ENCODE results near the gene SPRYD3.

Gene SPRYD3

DNA sequence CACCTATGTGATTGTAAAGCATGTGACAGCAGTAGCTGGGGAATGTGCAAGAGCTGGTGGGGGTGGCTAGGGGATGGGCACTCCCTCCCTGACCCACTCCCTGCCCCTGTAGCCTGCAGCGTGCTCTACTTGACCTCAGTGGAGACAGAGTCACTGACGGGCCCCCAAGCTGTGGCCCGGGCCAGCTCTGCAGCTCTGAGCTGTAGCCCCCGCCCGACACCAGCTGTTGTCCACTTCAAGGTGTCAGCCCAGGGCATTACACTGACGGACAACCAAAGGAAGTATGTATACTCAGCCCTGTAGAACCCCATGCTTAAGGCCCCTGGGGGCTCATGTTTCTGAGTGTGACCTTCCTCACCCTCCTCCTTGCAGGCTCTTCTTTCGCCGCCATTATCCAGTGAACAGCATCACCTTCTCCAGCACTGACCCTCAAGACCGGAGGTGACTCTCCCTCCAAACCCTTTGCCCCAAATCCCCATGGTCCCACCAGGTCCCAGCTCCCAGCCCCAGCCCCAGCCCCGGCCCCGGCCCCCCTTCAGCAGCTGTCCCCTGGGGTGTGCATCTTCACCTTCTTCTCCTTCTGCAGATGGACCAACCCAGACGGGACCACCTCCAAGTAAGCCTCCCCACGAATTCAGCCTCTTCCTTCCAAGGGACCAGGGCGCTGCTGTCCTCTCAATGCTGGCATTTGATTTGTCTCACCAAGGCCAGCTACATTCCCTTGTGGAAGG lies 16.0 kb downstream of the SPRYD3 start:
- DNase-seq (ENCODE audit: low spot score), result no peak

DNA sequence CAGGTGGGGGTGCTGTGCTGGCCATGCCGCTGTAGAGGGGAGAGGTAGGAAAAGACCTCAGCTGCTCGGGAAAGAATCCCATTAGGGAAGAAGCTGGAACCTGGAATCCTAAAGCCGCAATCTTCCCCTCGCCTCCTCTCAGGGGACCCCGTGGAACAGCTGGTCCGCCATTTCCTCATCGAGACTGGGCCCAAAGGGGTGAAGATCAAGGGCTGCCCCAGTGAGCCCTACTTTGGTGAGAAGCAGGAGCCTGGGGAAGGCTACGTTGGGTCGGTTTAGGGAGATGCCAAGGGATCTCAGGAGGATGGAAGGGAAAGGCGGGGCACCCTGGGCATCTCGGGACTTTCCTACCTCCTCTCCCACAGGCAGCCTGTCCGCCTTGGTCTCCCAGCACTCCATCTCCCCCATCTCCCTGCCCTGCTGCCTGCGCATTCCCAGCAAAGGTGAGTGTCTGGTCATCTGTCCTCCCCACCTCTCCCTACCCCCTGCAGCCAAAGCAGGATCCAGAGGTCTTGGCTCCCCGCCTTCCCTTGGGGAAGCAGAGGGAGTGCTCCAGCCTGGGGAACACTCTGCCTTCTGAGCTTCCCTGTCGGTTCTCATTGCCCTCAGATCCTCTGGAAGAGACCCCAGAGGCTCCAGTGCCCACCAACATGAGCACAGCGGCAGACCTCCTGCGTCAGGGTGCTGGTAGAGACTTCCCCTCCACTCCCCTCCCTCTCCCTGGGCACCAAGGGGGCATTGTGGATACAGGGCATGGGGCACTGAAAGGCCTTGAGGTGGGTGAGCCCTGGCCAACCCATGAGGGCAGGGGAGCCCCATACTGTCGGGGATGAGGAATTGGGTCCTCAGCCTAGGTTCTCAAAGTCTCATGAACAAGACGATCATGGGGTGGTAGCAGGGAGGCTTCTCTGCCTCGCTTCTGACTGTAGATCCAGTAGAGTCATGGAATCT lies 16.9 kb downstream of the SPRYD3 start:
- no peak for DNase-seq (ENCODE audit: low spot score)

DNA sequence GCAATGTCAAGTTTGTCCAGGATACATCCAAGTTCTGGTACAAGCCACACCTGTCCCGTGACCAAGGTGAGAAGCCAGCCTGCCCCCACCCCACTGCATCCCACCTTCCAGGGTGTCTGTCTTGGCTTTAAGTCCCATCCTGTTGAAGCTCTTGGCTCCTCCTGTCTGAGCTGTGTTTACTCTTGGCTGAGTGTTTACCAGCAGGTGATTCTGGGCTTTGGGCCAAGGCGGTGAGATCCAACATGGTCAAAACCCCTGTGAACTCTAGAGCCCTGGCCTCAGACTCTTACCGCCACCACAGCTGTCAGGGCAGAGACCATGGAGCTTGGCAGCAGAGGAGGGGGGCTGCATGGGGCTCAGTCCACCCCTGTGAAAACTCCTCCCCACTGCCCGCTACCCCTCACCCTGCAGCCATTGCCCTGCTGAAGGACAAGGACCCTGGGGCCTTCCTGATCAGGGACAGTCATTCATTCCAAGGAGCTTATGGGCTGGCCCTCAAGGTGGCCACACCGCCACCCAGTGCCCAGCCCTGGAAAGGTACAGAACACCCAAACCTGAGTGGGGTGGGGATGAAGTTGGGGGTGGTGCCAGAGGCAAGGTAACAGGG lies 17.7 kb downstream of the SPRYD3 start:
- no peak for DNase-seq (ENCODE audit: low spot score)

DNA sequence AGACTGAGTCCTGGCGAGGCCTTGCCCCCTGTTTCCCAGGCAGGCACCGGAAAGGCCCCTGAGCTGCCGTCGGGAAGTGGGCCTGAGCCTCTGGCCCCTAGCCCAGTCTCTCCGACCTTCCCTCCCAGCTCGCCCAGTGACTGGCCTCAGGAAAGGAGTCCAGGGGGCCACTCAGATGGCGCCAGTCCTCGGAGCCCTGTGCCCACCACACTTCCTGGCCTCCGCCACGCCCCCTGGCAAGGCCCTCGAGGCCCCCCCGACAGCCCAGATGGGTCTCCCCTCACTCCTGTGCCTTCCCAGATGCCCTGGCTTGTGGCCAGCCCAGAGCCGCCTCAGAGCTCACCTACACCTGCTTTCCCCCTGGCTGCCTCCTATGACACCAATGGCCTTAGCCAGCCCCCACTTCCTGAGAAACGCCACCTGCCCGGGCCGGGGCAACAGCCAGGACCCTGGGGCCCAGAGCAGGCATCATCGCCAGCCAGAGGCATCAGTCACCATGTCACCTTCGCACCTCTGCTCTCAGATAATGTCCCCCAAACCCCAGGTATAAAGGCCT lies 18.4 kb downstream of the SPRYD3 start:
- no peak for DNase-seq (ENCODE audit: low spot score)

DNA sequence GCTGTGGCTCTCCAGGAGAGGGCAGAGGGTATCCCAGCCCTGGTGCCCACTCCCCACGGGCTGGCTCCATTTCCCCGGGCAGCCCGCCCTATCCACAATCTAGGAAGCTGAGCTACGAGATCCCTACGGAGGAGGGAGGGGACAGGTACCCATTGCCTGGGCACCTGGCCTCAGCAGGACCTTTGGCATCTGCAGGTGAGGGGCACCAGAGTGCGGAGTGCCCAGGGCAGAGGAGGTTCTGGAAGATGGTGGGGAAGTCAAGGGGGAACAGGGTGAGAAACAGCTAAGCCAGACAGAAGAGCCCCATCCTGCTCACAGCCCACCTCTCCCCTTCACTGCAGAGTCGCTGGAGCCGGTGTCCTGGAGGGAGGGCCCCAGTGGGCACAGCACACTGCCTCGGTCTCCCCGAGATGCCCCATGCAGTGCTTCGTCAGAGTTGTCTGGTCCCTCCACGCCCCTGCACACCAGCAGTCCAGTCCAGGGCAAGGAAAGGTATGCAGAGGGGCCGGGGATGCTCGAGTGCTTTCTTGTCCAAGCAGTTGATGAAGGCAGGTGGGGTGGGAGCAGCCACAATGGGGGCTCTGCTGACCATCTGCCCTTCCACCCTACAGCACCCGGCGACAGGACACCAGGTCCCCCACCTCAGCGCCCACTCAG lies 19.0 kb downstream of the SPRYD3 start:
- no peak for DNase-seq (ENCODE audit: low spot score)

- no peak for DNase-seq (ENCODE audit: low spot score)
These were observed 19.6 kb downstream of the SPRYD3 start for GRCh38 chr12:53059434-53060063.

DNA sequence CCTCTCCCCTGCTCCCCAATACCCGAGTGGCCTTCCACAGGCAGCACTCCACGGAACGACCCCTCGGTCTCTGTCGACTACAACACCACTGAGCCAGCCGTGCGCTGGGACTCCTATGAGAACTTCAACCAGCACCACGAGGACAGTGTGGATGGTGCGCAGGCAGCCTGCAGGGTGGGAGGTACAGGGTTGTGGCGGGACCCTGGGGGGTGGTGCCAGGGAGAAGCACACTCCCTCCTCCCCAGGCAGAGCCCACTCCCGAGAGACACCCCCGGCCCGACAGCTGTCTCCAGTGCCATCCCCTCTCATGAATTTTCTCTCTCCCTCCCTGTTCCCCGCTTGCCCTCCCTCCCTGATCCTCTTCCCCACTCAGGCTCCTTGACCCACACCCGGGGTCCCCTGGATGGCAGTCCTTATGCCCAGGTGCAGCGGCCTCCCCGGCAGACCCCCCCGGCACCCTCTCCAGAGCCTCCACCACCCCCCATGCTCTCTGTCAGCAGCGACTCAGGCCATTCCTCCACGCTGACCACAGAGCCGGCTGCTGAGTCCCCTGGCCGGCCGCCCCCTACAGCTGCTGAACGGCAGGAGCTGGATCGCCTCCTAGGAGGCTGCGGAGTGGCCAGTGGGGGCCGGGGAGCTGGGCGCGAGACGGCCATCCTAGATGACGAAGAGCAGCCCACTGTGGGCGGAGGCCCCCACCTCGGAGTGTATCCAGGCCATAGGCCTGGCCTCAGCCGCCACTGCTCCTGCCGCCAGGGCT lies 20.3 kb downstream of the SPRYD3 start:
- DNase-seq (ENCODE audit: low spot score), result no peak

GRCh38 chr12:53057816-53058500 lies 21.2 kb downstream of the SPRYD3 start:
- no peak for DNase-seq (ENCODE audit: low spot score)

- DNase-seq (ENCODE audit: low spot score), result no peak
These were observed 22.3 kb downstream of the SPRYD3 start for GRCh38 chr12:53056901-53057300.

DNA sequence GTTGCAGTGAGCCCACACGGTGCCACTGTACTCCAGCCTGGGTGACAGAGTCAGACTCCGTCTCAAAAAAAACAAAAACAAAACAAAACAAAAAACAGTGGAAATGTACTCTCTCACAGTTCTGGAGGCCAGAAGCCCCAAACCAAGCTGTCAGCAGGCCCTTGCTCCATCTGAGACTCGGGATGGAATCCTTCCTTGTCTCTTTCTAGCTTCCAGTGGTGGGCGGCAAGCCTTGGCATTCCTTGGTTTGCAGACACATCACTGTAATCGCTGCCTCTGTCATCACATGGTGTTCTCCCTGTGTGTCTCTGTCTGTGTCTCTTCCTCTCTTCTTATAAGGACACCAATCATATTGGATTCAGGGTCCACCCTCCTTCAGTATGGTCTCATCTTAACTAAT lies 22.9 kb downstream of the SPRYD3 start:
- no peak for DNase-seq (ENCODE audit: low spot score)

DNA sequence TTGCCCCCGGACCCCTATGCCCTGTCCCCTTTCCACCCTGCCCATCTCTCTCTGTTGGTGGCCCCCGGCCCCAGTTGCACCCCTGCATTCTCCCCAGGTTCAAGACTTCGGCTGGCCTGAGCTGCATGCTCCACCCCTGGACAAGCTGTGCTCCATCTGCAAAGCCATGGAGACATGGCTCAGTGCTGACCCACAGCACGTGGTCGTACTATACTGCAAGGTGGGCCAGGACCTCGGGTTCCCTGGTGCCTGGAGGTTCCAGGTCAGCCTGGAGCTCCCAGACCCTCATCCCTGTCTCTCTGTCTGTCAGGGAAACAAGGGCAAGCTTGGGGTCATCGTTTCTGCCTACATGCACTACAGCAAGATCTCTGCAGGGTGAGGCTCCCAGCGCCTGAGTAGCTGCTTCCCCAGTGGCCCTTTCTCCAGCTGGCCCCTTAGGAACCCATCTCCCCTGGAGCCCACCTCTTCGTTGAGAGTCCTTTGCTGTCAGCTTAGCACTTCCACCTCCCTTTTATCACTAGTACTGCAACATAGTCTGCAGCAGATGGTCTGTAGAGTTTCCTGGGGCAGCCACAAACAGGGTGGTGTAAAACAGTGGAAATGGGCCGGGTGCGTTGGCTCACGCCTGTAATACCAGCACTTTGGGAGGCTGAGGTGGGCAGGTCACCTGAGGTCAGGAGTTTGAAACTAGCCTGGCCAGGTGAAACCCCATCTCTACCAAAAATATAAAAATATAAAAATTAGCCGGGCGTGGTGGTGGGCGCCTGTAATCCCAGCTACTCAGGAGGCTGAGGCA lies 23.5 kb downstream of the SPRYD3 start:
- no peak for DNase-seq (ENCODE audit: low spot score)

- peak; percentile 99 for DNase-seq (ENCODE audit: low spot score)
These were observed 24.9 kb downstream of the SPRYD3 start for GRCh38 chr12:53054112-53054878.

- peak; percentile 76 for DNase-seq (ENCODE audit: low spot score)
These were observed 25.7 kb downstream of the SPRYD3 start for GRCh38 chr12:53053218-53054111.

- peak; percentile 97 for DNase-seq (ENCODE audit: low spot score)
These were observed 26.6 kb downstream of the SPRYD3 start for GRCh38 chr12:53052419-53053217.

GRCh38 chr12:53051881-53052412 lies 27.2 kb downstream of the SPRYD3 start:
- peak; percentile 16 for DNase-seq (ENCODE audit: low spot score)

Data from Ammon's horn (tissue), 1 donor.